Muscle of back (tissue), 11 donors: ENCODE results near the gene SLC35E1. TPM values are rescaled to one million over a fixed set of nuclear protein-coding genes. Genes with fewer than 3 reads are reported as not detected.
A peak's percentile ranks its signal among the peaks of the same experiment; 100 is the strongest.

Source experiments
- DNase-seq, 3 donors: peaks; one replicate each; pipeline versions ENCODE4 v3.0.0 to v3.0.0-alpha.2; 2013
- polyA plus RNA-seq, 10 donors: library from polyadenylated mRNA; unstranded; fragments of 120-200 nt; gene quantifications; one replicate each; pipeline ENCODE4 v1.2.1, GENCODE V29; 2013; ENCODE audit not compliant: insufficient read length in 10 of 10

The SLC35E1 gene
- polyA plus RNA-seq, 10 donors, result 25.9 to 32.6 (median 29.9) TPM

- no peak for DNase-seq
These were observed 28.6 kb upstream of the SLC35E1 start for GRCh38 chr19:16600824-16601223.

GRCh38 chr19:16599655-16600346 is 27.6 kb upstream of the SLC35E1 start:
- no peak for DNase-seq

GRCh38 chr19:16598848-16599247 is 26.6 kb upstream of the SLC35E1 start:
- DNase-seq, result no peak

- DNase-seq, result no peak
These were observed 24.2 kb upstream of the SLC35E1 start for GRCh38 chr19:16596399-16596798.

GRCh38 chr19:16595097-16595496 is 22.9 kb upstream of the SLC35E1 start:
- no peak for DNase-seq

GRCh38 chr19:16594681-16595091 is 22.5 kb upstream of the SLC35E1 start:
- DNase-seq, result no peak

- no peak for DNase-seq
These were observed 21.9 kb upstream of the SLC35E1 start for GRCh38 chr19:16594131-16594586.

- no peak for DNase-seq
These were observed 21.0 kb upstream of the SLC35E1 start for GRCh38 chr19:16593181-16593580.

- no peak for DNase-seq
These were observed 19.8 kb upstream of the SLC35E1 start for GRCh38 chr19:16591803-16592556.

GRCh38 chr19:16590876-16591802 is 18.9 kb upstream of the SLC35E1 start:
- DNase-seq, result no peak

GRCh38 chr19:16589917-16590316 is 17.7 kb upstream of the SLC35E1 start:
- no peak for DNase-seq

- no peak for DNase-seq
These were observed 16.8 kb upstream of the SLC35E1 start for GRCh38 chr19:16588824-16589577.

- peak in 2 of 3 donors; percentile 36 to 50 for DNase-seq
These were observed 15.9 kb upstream of the SLC35E1 start for GRCh38 chr19:16587833-16588823.

GRCh38 chr19:16586991-16587832 is 15.0 kb upstream of the SLC35E1 start:
- peak in 1 of 3 donors; percentile 39 for DNase-seq

- DNase-seq, result no peak
These were observed 14.3 kb upstream of the SLC35E1 start for GRCh38 chr19:16586477-16586871.

- DNase-seq, result no peak
These were observed 13.7 kb upstream of the SLC35E1 start for GRCh38 chr19:16585808-16586476.

- no peak for DNase-seq
These were observed 13.0 kb upstream of the SLC35E1 start for GRCh38 chr19:16585094-16585801.
